GM18517 (cell line): ENCODE measurements around the gene ALPP.
"Not testable (repeated sequence)": the region's sequence is repeated elsewhere in the genome, so short reads cannot be mapped to it uniquely, and the experiment has no call there.

ENCODE experiments used
- ATAC-seq: cut with Tn5 transposase; IDR thresholded peaks from one replicate; pipeline ENCODE4 v1.9.1; 2021; ENCODE audit warnings: mild to moderate bottlenecking, moderate library complexity; ENCODE audit not compliant: unreplicated experiment

ALPP gene

DNA sequence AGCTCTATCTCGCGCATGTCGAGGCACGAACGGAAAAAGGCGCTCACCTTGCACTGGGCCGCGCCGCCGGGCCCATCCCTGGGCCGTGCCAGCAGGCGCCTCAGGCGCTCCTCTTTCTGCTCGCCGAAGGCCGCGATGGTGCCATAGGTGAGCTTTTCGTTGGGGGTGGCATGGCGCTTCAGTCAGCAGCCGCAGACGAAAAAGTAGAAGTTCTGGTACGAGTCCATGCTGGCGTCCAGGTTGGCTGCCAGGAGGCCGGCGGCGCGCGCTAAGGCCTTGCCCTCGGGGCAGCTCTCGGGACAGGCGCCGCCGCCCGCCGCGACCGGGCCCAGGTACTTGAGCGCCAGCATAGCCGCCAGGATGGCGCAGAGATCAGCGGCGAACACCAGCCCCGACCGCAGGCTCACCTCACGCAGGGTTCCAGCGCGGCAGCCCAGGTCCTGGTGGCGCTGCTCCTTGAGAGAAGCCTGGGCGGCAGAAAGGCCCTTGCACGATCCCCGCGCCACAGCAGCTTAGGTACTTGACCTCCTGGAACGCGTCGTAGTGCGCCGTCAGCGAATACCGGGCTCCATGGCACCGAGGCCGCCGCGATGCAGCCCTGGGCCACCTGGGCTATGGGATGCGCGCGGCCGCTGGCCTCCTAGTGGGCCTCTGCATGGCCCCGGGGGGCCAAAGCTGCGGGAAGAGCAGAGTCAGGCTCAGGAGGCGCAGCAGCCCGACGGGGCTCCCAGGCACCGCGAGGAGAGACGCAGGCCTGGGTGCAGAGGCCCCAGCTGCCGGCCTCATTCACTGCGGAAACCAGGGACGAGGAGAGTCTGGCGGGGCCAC is 40.9 kb downstream of the ALPP start:
- ATAC-seq: no peak

DNA sequence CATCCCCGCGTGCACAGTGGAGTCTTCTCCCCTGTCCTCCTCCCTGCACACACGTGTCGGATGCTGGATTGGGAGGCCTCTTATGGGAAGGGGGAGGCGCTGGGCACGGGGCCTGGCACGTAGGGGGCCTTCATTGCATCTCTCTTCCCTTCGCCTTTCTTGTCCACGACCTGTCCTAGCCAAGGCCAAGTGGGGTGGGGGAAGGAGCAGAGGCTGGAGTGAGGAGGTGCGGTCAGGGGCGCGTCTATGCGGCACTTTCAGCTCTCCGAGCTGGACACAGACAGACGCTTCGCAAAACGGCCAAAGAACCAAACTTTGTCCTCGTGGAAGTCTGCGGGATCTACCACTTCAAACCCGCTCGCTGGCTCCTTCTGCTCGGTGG is 41.5 kb downstream of the ALPP start:
- ATAC-seq: no peak

DNA sequence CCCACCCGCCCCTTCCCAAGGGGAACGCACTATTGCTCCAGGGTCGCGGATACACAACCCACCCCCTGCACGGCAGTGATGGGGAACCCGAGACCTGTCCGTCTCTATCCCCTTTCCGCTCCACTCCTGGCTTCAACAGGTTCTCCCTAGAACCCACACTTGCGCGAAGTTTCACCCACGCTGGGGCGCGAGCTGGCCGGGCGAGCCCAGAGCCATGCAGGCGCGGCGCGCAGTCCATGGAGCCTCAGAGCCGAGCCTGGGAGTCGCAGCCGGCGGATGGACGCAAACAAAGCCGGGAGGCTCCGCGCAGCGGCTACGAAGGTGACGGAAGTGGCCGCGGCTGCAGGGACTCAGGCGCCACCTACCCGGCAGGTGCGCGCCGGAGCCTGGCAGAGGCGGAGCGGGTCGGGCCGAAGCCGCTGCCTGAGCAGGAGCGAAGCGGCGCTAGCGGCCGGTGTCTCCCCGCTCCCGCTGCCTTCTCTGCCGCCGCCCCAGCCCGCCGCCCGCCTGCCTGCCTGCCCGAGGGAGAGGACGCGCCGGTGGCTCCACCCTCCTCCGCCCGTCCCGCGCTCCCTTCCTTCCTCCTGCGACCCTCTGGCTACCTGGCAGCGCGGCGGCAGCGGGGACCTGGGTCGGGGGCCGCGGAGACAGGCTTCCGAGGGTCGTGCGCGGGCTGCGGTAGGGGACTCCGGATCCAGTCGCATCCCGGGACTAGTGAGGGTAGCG is 42.1 kb downstream of the ALPP start:
- ATAC-seq: no peak

DNA sequence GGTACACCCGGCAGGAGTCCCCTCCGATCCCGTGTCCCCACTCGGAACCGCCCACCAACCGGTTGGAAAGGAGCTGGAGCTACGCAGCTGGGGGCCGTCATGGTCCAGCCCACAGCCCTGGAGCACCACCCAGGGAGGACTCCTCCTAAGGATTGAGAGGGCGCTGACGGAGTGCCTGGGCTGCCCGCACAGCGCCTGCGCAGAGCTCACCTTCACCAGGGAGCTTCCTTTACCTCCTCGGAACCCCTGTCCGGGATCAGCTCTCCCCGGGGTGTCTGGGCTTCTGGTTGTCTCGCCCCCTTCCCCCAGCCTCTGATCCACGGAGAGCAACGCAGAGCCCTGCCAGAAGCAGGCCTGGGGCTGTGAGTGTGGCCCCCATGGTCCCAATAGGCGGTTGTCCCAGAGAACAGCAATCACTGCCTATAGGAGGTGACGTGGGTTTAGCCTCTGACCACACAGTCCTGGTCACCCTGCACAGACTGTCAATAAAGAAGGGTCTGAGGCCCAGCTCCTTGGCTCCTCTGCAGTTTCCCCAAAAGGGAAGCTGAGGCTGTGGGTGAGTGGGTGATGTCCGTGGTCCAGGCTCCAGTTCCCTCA is 42.7 kb downstream of the ALPP start:
- ATAC-seq: no peak

DNA sequence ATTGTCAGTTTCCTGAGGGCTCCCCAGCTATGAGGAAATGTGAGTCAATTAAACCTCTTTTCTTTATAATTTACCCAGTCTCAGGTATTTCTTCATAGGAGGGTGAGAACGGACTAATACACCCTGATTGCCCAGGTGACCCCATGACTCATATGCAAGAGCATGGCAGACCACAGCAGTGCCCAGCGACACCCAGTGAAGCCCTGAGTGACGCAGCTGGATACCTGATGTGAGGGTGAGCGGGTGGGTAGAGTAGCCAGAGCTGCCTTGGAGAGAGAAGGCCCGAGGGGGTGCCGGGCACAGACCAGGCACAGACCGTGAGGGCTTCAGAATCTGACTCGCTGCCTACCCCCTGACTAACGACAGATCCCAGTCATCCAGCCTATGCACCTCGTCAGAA is 43.5 kb downstream of the ALPP start:
- no peak for ATAC-seq

DNA sequence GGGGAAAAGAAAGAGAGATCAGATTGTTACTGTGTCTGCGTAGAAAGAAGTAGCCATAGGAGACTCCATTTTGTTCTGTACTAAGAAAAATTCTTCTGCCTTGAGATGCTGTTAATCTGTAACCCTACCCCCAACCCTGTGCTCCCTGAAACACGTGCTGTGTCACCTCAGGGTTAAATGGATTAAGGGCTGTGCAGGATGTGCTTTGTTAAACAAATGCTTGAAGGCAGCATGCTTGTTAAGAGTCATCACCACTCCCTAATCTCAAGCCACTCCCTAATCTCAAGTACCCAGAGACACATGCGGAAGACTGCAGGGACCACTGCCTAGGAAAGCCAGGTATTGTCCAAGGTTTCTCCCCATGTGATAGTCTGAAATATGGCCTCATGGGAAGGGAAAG is 44.4 kb downstream of the ALPP start:
- not testable (repeated sequence) for ATAC-seq

DNA sequence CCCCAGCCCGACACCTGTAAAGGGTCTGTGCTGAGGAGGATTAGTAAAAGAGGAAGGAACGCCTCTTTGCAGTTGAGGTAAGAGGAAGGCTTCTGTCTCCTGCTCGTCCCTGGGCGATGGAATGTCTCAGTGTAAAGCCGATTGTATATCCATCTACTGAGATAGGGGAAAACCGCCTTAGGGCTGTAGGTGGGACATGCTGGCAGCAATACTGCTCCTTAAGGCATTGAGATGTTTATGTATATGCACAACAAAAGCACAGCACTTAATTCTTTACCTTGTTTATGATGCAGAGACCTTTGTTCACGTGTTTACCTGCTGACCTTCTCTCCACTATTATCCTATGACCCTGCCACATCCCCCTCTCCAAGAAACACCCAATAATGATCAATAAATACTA is 44.9 kb downstream of the ALPP start:
- ATAC-seq: not testable (repeated sequence)

GRCh38 chr2:232431705-232432590 is 53.4 kb downstream of the ALPP start:
- ATAC-seq: no peak
